ENCODE results near the gene SALL2. TPM values are rescaled to one million over a fixed set of nuclear protein-coding genes. Genes with fewer than 3 reads are reported as not detected.
"Not testable (repeated sequence)": the region's sequence is repeated elsewhere in the genome, so short reads cannot be mapped to it uniquely, and the experiment has no call there.

Gene SALL2
- 0.66 and 0.67 TPM in 2 replicates for total RNA-seq (2014; rRNA removed; shearing (Covaris generic))
- 0.47 and 0.53 TPM in 2 replicates for polyA plus RNA-seq (2014; cell fraction: nucleus; rRNA removed)

GRCh38 chr14:21525962-21526671 is at the start of gene SALL2:
SALL2 (minus strand) TSS chr14:21526346; CDS start chr14:21526127, 219 bp downstream.
- no peak for DNase-seq (ENCODE audit: extremely low read depth, low read depth)

GRCh38 chr14:21575661-21576060 is 49.5 kb upstream of the SALL2 start:
- no peak for DNase-seq (ENCODE audit: extremely low read depth, low read depth)

- DNase-seq (ENCODE audit: extremely low read depth, low read depth) = no peak
Observed at GRCh38 chr14:21572604-21573003, 46.5 kb upstream of the SALL2 start.

- DNase-seq (ENCODE audit: extremely low read depth, low read depth) = no peak
Observed at GRCh38 chr14:21558703-21559170, 32.6 kb upstream of the SALL2 start.

DNA sequence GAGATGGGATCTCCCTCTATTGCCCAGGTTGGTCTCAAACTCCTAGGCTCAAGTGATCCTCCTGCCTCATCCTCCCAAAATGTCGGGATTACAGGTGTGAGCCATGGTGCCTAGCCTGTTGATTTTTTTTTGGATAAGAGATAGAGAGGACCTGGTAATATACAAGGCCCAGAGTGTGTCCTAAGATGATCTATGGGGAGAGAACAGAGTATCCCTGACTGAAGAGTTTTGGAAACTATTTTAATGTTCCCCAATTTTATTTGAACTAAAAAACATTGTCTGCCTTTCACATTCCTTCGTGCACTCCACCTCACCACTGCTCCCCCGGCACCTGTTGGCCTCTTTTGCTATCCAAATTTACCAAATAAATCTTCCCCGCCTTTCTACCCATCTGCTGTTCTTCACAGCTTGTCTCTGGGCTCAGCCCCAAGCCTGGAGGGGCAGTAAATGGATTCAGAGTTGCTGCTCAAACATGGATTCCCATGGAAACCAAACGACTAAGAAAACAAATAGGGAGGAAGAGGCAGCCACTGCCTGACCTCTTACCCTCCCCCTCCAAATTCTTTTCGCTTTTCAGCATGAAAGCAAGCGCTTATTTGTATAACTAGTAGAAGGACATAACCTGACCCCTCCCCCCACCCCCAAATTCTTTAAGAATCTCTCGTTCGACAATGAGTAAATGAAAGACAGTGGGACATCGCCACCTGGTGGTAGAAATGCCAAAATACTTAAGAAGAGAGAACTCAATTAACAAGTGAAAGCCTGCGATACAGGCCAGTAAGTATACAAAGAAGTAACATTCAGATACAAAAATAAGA is 31.1 kb upstream of the SALL2 start:
- peak; percentile 84 for DNase-seq (ENCODE audit: extremely low read depth, low read depth)

- no peak for DNase-seq (ENCODE audit: extremely low read depth, low read depth)
Observed at GRCh38 chr14:21556378-21557083, 30.4 kb upstream of the SALL2 start.

GRCh38 chr14:21553266-21553665 is 27.1 kb upstream of the SALL2 start:
- no peak for DNase-seq (ENCODE audit: extremely low read depth, low read depth)

GRCh38 chr14:21544588-21544987 is 18.4 kb upstream of the SALL2 start:
- not testable (repeated sequence) for DNase-seq (ENCODE audit: extremely low read depth, low read depth)

GRCh38 chr14:21543963-21544362 is 17.8 kb upstream of the SALL2 start:
- DNase-seq (ENCODE audit: extremely low read depth, low read depth) = no peak

DNA sequence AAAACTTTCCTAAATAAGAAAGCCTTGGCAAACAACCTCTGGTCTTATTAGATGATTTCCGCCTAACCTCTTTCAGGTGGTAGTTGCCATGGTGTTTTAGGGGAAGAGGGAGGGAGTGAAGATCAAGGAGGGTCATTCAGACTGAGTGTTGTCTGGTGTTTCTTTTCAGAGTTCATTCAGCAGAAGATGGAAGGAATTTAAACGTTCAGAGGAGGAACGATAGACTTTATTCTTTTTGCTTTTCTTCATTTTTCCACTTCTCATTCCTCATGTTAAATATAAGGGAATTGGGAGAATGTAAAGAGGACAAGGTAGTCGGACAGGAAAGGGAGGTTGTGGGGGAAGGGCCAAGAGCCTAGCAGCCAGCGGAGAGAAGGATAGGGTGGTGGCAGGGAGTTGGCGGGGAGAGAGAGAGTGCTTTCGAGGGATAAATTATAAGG is 17.4 kb upstream of the SALL2 start:
- no peak for DNase-seq (ENCODE audit: extremely low read depth, low read depth)

GRCh38 chr14:21541413-21542074 is 15.4 kb upstream of the SALL2 start:
- no peak for DNase-seq (ENCODE audit: extremely low read depth, low read depth)

DNA sequence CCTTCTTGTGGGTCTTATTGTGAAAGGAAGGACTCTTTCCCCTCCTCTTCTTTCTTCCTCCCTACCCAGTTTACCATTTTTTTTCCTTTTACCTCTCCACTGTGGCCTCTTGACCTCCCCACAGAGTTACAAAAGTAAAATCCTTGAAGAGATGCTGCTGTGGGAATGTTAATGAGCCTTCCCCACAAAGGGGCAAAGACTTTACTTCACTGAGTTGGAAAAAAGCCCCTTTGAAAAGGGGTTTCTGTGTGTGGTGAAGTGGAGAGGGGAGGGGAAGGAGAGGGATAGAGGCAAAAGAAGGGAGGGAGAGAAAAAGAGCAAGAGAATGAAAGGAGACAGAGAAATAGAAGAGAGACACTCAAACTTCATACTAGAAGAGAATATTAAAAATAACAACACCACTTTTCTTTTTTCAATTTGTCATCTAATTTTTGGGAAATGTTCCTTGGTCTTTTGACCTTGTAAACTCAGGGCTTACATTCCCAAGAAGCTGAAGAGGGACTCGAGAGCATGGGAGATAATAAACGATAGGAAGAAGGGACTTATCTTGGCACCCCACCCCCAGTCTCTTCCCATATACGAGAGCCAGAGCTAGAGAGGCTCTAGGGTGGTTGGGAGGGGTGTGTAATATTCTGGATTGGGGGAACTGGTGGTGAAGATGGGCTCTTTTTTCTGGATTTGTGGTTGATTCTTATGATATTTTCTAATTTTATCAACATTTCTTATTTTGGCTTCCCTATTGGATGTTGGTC is 13.2 kb upstream of the SALL2 start:
- DNase-seq (ENCODE audit: extremely low read depth, low read depth) = no peak

GRCh38 chr14:21537090-21537424 is 10.9 kb upstream of the SALL2 start:
- no peak for DNase-seq (ENCODE audit: extremely low read depth, low read depth)

DNA sequence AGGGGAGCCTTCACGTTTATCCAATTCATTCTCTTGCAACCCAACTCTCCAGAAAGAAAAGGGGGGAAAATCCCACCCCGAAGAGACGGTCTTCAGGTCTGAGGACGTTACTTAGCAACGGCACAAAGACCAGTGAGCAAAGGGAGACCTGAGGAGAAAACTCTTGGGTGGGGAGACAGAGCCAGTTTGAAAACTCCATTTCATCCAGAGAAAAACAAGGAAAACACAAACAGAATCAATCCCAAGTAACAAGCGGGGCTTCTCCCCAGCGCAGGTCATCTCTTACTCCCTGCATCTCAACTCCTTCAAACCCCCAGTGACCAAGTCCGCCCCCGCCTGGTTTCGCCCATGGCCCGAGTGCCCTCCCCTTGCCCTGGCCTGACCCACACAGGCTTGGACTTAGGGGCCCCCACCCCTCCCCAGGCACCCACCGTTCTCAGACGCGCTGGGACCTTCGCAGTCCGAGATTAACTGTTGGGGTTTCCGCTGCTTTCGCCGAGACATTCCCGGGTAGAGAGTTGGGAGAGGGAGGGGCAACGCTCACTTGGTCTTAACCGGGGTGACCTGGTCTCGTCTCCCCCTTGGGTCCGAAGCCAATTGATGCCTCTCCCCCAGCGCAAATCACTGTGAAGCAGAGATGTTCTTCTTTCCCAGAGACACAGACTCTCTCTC is 10.4 kb upstream of the SALL2 start:
- DNase-seq (ENCODE audit: extremely low read depth, low read depth) = no peak

- DNase-seq (ENCODE audit: extremely low read depth, low read depth) = no peak
Observed at GRCh38 chr14:21535545-21536417, 9.6 kb upstream of the SALL2 start.

- no peak for DNase-seq (ENCODE audit: extremely low read depth, low read depth)
Observed at GRCh38 chr14:21534576-21534975, 8.4 kb upstream of the SALL2 start.

DNA sequence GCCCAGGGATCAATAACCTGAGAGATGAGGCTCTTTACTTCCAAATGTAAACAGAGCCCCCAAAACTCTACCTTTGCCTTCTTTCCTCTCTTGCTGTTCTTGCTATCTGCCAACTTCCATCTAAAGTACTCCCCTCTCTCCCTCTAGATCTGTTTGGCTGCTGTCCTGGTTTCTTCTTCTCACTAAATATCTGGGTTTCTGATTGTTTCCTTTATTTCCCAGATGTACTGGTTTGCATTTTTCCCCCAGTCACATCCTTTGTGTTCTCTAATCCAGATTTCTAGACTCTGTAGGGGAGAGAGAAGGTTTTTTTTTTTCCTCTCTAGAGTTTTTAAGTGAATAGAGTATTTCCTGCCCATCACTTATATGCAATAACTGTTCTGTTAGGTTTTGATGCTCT is 7.1 kb upstream of the SALL2 start:
- DNase-seq (ENCODE audit: extremely low read depth, low read depth) = no peak

DNA sequence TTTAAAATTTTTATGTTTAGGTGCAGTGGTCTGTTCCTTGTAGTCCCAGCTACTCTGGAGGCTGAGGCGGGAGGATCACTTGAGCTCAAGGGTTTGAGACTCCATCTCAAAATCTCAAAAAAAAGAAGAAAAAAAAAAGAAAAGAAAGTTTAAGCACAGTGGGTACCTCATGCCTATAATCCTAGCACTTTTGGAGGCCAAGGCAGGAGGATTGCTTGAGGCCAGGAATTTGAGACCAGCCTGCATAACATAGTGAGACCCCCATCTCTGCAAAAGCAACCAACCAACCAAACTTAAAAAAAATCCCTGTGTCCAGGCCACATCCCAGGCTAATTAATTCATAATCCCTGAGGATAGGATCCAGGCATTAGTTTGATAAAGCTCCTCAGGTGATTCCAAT is 3.4 kb upstream of the SALL2 start:
- DNase-seq (ENCODE audit: extremely low read depth, low read depth) = no peak
